ENCODE data around the gene SLC8A1.

The SLC8A1 gene

DNA sequence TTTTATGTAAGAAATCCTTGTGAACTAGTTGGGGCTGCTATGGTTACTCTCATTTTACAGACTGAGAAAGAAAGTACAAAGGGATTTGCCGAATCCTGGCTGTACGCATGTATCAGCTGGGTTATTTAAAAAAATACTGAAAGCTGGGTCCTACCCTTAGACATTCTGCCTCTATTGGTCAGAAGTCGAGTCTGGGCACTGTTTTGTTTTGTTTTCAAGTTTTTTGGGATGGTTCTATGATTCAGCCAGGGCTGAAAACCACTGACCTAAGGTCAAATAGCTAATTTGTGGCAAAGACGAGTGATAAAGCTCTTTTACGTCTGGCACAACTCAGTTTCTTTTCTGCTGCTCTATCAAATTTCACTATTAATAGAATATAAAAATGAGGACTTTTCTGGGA lies 5.9 kb upstream of the SLC8A1 start:
- DNase-seq = no peak

GRCh38 chr2:40457366-40457765 lies 5.5 kb upstream of the SLC8A1 start:
- DNase-seq = no peak

DNA sequence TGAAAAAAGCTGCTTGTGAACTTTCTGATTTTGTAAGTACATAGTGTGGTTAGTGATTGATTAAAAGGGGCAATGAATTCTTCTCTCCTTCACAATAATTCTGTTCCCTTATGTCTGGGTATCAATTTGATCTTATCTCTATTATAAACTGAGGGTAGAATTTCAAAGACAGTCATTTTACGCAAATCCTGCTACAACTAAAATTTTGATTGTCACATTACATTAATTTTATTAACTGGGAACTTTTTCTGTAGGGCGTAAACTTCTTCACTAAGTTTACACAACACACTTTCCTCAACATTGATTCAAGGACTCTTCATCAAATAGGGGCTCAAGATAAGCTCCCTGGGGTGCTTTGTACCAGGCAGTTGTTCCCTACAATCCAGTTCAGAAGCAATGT lies 5.0 kb upstream of the SLC8A1 start:
- no peak for DNase-seq

GRCh38 chr2:40455661-40456060 lies 3.8 kb upstream of the SLC8A1 start:
- no peak for DNase-seq

DNA sequence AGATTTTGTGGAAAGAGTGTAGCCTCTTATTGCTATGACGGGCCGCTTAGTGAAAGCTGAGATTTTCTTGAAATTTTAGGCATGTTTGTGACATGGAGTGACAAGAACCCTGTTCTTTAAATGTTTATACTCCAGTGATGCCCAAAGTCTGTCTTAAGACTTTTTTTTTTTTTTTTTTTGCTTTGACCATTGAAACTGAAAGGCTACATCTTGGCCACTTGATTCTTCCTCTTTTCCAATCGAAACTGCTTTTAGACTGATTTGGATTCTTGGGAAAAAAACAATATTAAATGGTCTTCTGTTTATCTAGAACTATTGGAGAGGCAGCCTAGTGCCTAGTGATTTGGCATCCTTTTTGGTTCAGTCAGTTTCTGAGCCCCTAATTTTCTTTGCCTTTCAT lies 2.4 kb upstream of the SLC8A1 start:
- DNase-seq = no peak

GRCh38 chr2:40452786-40453185 lies 896 bp upstream of the SLC8A1 start:
- DNase-seq = no peak

DNA sequence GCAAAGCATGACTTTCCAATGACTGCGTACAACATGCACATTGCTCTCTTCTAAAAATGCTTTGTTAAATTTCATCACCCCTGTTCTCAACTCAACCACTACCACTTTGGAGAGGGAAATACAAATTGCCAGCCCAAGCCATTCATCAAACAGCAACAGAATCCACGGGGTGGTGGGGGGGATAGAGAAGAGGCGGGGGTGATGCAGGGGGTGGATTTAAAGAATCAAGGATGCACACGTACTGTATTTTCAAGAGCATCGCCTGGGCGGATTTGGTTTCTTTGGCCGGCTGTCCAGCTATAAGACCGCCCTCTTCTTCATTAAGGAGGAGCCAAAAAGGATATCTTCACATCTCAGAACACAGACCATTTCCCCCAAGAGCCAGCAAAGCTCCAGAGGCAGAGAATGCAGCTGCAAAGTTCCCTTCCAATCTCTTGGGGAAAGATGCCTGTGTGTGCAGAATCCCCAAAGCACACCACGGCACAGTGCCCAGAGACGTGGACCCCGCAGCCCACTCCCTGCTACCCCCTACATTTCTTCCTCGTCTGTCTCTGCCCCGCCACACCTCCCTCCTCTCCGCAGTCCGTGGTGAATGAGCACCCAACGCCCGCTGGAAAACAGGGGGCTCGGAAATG lies 977 bp downstream of the SLC8A1 start:
- peak; percentile 91 for DNase-seq

DNA sequence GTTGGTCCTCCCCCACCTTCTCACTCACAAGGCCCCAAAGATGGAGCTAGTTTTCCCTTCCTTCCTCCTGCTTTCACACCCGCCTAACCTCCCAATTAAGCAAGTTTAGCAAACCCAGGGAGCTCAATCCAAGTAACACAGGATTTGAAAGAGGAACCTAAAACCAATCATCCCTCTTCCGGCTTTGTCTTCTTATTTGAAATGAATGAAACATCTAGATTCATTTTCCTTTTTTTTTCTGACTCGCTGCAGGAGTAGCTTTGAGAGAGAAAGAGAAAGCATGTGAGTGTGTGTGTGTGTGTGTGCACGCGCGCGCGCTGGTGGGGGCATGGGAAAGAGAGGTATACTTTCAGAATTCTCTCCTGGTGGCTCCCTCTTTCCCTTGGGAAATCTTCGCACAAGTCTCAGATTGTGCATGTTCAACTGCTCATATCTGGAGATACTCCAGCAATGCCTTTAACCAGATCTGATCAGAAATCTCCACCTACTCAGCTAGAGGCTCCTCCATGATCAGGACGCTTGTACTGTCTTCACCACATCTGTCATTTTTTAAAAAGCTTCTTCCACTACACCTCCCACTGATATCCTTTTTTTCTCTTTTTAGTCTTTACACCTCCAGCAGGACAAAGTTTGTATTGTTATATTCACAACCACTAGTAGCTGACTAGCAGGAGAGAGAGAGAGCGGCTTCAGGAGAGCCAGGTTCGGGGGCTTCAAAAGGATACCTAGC lies 1.7 kb downstream of the SLC8A1 start:
- peak; percentile 84 for DNase-seq

GRCh38 chr2:40448476-40449079 lies 3.3 kb downstream of the SLC8A1 start:
- peak; percentile 54 for DNase-seq

GRCh38 chr2:40445467-40445866 lies 6.4 kb downstream of the SLC8A1 start:
- no peak for DNase-seq

GRCh38 chr2:40440835-40441234 lies 11.1 kb downstream of the SLC8A1 start:
- DNase-seq = no peak

DNA sequence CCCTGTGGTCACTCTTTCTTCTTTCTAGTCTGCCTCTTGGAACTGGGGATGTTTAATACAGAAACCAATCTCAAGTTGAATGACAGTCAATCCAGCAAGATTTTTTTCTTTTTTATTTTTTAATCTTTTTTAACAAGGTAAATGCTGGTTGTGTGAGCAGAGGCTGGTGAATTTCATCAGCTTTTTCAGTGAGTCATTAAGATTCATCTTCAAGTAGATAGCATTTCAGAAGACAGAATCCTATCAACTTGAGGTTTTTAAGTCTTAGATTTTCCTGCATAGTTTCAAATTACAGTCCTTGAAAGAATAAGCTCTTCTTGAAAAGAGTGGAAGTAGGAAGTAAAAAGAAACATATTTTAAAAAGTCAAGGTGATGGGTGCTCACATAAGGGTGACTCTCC lies 12.4 kb downstream of the SLC8A1 start:
- no peak for DNase-seq

DNA sequence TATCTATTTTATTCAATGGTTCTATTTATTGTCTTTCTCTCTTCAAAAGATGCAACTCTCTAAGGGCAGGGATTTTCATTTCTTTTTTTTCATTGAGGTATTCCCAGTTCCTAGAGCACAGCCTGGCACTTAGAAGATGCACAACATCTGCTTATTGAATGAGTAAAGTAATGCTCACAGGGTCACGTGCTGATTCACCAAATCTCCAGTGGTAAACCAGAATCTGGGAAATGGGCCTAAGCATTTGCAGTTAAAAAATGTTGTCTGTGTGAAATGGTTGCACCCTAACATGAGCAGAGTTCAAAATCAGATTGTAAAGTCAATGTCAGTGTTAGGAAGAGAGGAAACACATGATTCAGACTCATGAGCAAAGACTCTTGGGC lies 15.8 kb downstream of the SLC8A1 start:
- no peak for DNase-seq

DNA sequence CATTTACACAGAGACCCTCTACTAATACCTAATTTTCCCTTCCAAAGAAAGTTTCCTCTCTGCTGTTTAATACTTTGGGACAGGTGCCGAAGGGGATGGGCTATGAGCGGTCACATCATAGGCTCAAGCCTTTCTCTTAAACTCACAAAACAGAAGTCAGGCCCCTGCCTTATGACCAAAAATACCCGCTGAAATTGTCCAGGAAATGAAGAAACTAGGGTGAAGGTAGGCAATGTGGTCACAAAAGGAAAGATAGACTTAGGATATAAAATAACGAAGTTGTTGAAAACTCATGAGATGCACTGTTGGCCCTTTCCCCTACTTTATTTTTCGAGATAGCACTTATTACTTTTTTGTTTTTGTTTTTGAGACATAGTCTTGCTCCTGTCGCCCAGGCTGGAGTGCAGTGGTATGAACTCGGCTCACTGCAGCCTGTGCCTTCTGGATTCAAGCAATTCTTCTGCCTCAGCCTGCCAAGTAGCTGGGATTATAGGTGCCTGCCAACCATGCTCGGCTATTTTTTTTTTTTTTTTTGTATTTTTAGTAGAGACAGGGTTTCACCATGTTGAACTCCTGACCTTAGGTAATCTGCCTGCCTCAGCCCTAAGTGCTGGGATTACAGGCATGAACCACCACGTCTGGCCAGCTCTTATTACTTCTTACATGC lies 16.3 kb downstream of the SLC8A1 start:
- DNase-seq = no peak

- DNase-seq = no peak
Measured at GRCh38 chr2:40434731-40435271, 17.1 kb downstream of the SLC8A1 start.

DNA sequence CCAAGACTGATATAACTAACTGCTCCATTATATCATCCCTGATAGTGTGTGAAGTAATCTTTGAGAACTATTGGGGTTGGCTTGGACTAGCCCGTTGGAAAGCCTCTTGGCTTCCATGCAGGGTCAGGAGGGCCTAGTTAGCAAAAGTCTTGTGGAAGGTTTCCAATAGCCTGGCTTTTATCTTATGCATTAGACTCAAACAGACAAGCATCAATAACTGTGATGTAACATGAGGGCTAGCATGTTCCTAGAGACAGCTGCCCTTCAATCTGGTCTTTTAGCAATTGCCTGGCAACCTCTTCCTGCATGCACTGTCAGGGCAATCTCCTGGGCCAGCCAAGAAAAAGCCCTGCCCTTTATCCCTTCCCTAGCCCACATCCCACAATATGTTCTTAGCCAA lies 18.2 kb downstream of the SLC8A1 start:
- no peak for DNase-seq

GRCh38 chr2:40432921-40433483 lies 18.9 kb downstream of the SLC8A1 start:
- DNase-seq = no peak

DNA sequence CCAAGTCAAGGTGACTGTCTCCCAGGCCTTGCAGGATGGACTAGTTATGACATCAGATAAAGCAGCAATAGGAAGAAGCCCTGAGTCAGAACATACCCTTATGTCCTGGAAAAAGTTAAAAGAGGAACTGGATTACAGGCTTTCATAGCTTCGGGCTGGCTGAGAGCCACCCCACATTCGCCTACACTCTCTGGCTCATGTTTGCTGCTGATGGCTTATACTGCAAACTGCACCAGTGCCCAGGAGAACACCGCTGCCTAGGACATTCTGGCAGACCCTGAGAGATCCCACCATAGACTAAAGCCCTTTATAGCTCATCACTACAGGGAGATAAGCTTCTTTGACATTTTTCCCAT lies 20.3 kb downstream of the SLC8A1 start:
- DNase-seq = no peak

DNA sequence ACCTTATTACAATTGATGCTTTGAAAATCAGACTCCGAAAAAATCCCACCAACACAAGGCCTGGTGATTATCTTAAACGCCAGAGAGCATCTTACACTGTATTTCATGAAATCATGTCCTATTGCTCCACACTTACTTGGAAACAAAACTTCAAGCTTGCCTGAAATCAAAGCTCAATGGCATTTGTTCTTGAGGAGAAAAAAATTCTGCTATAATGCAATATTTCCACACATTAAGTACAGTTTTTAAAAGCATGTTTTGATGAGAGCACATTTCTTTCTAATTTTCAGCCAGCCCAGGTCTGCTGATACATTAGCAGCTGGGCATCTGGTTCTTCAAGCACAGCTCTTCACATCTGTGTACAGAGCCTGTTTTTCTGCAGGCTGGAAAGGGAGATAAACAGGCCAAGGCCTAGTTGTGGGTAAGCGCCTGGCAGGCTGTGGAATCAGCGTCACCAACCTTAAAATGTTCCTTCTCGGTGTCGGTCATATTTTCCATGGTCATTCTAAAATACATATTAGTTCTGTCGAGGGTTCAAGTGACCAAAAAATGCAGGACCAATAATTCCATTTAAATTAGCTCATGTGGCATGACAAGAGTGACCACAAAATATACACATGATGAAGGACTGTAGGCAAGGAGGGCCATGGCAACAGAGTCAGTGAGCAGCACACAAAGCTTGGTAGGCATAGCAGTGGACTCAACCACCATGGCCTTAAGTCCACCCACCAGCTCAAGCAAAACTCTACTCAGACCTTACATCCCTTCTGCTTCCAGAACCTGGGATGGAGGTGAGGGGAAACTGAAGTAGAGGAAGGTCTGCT lies 20.9 kb downstream of the SLC8A1 start:
- no peak for DNase-seq

DNA sequence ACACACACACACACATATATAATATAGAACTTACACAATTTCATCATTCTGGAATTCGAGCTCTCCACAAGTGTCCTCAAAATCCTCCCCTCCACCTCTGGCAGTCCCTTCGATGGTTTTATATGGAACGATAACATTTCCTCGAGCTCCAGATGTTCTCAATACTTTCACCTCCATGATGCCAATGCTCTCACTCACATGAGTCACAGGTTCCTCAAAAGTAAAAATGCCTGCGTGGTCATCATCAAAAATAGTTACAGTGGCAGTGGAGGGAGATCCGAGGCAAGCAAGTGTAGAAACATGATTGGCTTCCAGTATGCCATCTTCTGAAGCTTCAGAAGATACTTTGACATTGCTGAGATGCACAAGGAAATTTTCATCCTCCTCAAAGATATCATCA lies 23.5 kb downstream of the SLC8A1 start:
- no peak for DNase-seq

DNA sequence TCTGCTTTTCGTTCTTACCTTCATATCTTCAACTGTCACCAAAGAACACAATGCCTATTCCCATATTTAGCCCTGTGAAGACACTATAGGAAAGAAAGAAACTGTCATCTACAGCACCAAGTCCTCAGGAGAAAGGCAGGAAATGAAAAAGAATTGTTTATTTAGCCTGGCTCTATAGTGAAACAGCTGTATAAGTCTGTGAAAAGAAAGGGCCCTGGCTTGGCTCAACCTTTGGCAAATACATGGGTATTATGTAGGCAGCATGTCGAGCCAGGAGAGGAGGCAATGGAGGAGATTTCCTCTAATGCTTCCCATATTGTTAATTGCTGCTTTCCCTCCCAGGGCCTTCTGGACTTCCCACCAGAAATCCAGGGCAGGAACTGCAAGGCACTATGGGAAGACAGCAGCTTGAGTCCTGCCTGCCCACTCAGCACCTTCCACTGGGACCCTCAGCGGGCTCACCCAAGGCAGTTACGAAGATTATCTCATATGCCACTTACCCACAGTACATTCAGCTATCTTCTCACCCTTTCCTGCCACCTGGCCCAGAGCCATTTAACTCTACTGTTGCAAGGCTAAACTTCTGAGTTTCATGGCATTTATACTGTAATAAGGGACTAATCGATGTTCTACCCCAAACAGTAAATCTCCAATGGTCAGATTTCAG lies 30.1 kb downstream of the SLC8A1 start:
- no peak for DNase-seq

GRCh38 chr2:40420478-40420877 lies 31.4 kb downstream of the SLC8A1 start:
- DNase-seq = no peak
